Stimulated activated CD4-positive, alpha-beta T cell treated with anti-CD3 and anti-CD28 coated beads, Interleukin-12 subunit alpha, Interleukin-12 subunit beta, amount 100 ng/mL, for 24 hours (primary cell): ENCODE data around the gene HSPB9.

Experiments used
- DNase-seq, 2 experiments: peaks; one replicate each; pipeline ENCODE4 v3.0.0-alpha.2; 2020; ENCODE audit warnings: low read depth in 2 of 2

Gene HSPB9

DNA sequence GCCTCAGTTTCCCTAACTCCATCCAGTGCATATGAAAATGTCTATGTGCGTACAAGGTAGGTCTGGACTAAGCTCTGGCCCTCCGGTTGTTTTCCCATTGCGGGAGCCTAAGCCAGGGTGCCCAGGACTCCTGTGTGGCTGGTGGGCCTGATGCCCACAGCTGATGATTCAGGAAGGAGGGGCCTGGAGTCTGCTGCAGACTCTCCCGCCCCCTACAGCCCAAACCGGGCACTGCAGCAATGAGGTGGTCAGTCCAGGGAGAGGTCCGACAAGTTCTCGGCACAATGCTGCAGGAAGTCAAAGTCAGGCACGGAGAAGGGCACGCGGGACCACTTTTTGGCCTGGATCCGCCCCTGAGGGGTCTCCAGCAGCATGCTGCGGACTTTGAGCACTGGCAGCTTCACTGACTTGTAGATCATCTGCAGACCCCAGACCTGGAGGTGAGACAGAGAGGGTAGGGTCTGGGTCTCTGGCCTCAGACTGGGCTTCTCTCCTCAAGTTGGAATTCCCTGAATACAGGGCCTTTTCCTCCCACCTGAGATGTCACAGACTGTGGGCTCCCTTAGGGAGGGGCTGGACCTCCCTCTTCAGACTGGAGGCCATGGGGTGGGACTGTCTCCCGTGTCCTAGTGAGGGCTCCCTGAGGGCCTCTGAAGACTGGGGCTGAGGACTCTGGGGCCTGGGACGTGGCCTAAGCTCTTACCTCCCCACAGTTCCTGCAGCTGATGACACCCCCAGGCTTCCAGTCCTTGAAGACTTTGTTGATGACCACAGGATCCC, 20.9 kb upstream of the HSPB9 start:
- DNase-seq = peak; percentile 28 to 75

DNA sequence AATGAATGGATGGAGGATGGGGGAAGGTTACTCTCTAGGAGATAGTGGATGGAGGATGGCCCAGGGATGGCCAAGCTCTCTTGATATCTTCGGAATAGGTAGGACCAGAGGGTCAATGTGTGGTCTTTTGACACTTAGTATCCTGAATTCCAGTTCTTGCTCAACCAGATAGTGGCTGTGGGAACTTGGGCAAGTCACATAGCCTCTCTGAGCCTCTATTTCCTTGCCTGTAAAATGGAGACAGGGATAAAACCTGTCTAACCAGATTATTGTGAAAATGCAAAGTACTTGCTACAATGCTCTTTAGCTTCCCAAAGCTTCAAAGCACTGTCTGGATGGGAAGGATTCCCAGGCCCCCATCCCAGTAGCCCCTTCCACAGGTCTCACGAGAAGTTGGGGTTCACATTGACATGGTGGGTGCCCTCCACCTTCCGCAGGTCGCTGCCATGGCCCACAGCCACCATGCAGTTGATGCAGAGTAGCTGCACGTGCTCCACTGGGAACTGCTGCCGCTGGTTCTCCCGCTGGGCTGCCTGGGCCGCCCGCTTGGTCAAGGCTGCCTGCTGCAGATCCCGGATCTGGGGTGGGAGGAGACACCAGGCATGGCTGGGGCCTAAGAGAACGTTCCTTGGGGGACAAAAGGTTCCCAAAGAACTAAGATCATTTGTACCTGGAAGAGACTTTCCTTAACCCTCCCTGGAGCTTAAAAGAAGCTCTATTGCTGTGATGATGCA, 19.2 kb upstream of the HSPB9 start:
- DNase-seq = no peak

DNA sequence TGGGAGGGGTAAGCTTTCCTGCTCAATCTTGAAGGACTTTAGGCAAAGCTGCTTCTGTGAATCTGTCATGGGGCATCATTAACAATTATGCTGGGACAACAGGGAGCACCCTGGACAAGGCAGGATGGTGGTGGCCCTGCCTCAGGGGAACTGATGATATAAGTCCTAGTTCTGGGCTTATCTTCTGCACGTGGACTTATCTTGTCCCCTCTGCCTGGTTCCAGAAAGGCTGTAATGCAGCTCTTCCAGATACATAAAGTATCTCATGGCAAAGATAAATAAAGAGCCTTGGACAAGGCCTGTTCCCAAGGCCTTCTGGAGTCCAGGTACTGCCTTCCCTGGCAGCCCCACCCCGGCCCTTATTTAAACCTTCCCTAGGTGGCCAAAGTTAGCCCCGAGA, 18.3 kb upstream of the HSPB9 start:
- no peak for DNase-seq

DNA sequence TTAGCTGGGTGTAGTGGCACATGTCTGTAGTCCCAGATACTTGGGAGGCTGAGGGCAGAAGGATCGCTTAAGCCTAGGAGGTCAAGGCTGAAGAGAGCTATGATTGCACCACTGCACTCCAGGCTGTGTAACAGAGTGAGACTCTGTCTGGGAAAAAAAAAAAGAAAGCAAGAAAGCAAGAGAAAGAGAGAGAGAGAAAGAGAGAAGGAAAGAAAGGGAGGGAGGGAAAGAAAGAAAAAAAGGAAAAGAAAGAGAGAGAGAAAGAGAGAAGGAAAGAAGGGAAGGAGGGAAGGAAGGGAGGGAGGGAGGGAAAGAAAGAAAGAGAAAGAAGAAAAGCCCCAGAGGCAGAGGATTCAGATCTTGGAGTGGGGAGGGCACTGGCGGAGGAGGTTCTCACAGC, 16.6 kb upstream of the HSPB9 start:
- no peak for DNase-seq

DNA sequence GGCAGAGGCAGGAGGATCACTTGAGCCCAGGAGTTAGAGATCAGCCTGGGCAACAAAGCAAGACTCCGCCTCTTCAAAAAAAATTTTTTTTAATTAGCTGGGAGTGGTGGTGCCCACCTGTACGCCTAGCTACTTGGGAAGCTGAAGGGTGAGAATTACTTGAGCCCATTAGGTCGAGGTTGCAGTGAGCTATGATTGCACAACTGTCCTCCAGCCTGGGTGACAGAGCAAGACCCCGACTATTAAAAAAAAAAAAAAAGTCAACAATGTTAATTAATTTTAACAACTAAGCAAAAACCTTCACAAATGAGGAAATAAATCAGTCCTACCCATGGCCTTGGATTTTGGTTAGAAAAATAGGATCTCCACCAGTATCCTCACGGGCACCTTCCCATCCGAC, 15.5 kb upstream of the HSPB9 start:
- DNase-seq = no peak

DNA sequence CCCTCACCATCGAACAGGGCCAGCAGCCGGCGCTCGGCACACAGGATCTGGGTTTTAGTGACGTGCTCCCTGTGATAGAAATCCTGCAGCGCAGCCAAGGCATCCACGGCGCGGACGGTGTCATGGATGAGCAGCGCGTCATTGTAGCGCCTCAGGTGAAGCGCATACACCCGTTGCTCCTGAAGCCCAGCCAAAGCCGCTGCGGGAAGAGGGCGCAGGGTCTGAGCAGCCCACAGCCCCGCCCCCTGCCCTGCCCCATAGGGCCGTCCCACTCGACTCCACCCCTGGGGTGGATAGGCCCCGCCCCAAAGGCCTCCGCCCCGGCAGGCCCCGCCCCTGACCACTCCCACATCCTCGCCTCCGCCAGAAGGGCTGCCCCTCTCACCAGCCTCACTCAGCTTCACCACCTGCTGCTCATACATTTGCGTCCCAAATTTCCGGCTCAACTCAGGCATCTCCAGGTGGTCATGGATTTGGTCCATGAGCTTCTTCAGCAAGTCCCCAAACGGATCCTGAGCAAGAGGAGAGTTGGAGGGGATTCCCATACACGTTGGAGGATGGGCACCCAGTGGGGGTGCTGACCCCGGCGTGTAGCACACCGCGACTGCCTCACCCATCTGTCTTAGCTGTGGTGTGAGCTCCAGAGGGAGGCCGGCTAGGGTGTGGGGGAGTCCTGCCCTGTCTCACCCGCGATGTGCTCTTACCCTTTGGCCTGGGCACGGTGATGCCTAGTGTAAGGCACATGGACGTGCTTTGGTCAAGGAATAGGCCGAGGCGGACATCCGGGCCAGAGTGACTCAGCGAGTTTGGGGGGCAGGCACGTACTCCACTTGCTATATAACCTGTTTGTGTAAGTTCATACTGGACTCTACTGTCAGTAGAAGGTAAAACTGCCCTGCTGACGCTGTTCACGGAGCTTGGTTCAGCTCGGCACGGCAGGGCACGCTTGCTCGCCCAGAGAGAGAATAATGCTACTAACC, 14.7 kb upstream of the HSPB9 start:
- peak; percentile 85 to 92 for DNase-seq

DNA sequence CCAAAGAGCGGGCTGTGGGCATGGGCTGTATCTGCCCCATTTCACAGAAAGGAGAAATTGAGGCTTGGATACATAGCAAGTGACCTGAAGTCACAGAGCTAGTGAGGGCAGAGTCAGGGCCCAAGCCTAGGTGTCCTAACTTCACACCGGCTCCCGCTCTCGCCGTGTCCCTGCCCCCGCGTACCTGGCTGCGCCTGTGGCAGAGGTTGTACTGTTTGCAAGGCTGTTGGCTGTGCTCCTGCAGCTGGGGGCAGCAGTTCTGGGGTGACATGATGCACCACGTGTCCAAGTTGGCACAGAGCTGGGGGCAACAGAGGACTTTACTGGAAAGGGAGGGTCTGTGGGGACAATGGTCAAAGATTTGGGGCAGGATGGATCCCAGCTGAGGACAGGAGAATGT, 13.5 kb upstream of the HSPB9 start:
- no peak for DNase-seq

DNA sequence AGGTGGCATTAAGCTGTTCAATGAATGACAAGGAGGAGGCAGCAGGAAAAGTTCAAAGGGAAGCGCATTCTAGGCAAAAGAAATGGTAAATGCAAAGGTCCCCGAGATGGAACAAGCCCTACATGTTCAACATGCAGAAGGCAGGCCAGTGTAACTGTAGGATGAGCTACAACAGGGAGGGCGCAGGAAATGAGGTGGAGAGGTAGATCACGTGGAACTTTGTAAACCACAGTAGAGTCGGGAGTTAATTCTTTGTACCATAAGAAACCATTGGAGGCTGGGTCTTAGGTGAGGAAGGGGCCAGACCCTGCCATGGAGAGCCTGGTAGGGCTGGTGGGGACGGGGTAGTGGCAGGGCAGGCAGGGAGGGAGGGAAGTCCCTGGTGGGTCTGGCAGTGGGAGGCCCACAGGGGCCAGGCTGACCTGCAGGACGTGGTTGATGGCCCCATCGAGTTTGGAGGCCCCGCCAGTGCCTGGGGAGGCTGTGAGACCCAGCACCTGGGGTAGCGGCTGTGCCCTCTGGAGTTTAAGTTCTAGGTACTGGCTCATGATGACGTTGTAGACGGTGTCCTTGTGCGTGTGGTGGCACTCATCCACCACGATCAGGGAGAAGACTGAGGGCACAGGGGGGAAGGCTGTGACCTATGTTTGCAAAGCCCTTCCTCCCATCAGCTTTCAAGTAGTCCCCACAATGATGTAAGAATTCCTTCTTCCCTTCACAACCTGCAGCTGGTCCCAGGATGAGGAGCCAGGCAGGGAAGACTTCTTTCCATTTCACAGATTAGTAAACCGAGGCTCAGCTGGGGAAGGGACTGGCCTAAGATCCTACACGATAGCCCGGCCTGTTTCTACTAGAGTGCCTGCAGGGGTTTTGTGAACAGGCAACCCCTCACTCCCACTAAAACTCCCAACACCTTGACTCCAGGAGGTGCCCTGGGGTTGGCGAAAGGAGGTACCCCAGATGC, 12.0 kb upstream of the HSPB9 start:
- no peak for DNase-seq

DNA sequence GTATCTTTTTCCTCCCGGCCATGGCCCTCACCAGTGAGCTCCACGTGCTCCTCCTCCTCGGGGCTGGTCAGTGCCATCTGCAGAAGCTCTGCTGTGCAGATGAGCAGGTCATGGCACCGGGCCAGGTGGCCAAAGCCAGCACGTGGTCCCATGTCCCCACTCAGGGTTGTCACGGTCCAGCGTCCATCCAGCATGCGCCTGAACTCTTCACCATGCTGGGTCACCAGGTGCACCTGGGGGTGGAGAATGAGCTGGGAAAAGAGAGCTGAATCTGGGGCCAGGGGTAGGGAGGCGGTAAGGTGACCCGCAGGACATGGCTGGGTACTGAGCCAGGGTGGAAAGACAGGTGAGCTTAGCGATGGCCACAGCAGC, 11.4 kb upstream of the HSPB9 start:
- DNase-seq = no peak

DNA sequence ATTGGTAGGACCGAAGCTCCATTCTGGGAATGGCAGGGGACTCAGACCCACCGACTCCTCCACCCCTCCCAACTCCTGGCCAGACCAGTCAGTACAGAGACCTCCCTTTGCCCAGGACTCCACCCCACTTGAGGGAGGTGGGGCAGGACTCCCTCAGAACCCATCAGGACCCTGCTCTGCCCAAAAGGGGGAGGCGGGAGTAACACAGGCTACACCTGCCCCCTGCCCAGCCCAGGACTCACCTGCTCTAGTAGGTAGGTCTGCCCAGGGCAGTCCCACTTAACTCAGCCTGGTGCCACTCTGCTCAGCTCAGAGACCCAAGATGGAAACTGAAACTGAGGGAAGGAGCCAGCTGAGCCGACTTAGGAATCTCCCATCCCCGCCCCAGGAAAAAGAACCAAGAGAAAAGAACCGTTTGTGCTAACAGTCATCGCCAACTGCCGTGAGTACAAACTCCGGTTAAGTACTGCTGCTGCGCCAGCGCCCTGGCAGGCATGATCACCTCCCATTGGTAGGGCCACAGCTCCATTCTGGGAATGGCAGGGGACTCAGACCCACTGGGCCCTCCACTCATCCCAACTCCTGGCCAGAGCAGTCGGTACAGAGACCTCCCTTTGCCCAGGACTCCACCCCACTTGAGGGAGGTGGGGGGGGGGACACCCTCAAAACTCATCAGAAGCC, 10.6 kb upstream of the HSPB9 start:
- no peak for DNase-seq

DNA sequence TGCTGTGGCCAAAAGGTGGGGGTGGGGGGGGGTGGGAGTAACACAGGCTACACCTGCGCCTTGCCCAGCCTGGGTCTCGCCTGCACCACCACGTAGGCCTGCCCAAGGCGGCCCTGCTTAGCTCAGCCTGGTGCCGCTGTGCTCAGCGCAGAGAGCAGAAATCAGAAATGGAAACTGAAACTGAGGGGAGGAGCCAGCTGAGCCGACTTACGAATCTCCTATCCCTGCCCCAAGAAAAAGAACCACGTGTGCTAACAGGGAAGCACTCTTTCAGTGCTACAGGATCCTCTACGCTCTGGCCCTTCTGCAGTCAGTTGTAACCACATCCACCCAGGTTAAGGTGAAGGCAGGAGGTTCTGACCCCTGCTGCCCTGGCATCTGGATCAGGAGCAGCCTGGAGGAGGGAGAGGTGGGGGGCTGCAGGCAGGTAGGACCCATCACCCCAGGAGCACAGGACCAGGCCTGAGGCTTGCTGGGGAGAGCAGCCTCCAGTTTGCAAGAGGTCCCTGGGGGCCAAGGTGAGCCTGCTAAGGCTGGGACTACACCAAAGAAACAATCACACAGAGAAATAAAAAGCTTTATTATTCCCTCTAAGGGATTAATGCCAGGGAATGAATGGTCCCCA, 9.9 kb upstream of the HSPB9 start, which contains the start of gene DHX58:
Gene DHX58, minus strand, starts transcription at position 163 of the 625 bp plus-strand sequence. CDS start 822 bp downstream, outside the sequence.
- peak; percentile 61 to 66 for DNase-seq

DNA sequence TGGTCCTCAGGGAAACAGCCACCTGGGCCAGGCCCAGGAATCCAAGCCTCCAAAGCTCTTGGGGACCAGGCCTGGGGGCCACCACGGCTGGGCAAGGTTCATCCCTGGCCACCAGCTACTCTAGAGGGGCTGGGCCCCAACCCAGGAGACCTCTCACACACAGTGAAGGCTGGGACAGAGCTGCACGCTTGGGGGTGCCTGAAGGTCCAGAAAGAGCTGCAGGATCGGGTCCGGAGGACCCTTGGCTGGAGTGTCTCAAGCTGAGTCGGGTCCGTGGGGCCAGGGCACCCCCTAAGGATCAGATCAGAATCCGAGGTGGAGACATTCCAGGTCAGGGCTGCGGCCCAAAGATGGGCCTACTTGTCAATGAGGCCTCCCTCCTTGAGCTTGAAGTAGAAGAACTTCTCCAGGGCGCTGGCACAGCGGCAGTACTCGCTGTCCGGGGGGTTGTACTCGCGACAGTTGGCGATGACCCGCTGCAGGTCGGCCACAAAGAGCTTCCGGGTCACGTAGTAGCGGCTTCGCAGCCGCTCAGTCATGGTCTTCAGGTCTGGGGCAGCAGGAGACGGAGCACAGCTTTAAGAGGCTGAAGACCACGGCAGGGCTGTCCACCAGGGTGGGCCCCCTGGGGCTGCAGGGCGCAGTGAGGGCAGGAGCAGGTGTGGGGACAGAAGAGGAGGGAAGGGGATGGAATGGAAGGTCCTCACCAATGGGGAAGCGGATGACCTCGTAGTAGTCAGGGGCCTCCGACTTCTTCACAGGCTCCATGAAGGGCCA, 9.1 kb upstream of the HSPB9 start:
- no peak for DNase-seq

DNA sequence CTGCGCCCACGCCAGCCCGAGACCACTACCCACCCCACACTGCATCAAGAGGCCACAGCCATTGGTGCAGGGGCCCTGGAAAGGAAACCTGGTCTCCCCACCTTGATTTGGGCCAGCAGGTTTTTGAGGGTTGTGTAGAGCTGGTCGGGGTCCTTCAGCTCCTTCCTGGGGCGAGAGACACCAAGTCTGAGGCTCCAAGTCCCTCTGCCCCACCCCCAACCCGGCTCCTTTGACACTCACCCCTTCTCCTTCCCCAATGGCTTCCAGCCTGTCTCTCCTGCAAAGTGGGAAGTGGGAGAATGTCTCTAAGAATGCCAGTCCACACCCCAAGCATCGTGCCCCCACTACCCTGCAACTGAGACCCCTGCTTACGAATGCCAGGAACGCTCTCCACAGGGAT, 8.5 kb upstream of the HSPB9 start:
- DNase-seq = no peak

DNA sequence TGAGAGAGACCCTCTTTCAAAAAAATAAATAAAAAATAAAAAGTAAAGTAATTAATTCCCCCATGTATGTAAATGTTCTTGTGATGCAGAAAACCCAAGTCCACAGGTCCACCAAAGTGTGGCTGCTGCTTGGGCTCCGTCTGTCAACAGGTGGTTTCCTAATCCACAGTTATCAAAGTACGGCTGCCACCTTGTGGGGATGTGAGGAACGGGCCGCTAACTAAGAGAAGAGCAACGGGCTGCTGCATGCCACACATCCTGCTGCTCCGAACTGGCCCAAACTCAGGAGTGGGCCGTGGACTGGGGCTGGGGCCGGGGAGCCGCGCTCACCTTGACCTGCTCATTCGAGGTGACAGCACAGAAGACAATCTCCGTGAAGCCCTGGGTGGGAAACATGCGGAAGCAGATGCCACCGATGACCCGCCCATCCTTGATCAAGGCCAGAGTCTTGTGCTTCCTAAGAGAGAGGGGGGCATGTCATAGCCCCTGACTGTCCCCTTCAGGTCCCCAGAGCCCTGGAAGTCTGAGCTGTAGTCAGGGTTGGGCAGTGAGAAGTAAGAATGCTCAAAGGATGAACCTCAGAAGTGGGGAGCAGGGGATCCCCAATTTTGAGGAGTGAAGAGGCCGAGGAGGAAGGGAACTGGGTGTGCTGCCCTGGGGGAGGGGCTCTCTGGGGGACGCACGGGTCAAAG, 5.8 kb upstream of the HSPB9 start:
- DNase-seq = peak in 1 of 2 experiments; percentile 75

DNA sequence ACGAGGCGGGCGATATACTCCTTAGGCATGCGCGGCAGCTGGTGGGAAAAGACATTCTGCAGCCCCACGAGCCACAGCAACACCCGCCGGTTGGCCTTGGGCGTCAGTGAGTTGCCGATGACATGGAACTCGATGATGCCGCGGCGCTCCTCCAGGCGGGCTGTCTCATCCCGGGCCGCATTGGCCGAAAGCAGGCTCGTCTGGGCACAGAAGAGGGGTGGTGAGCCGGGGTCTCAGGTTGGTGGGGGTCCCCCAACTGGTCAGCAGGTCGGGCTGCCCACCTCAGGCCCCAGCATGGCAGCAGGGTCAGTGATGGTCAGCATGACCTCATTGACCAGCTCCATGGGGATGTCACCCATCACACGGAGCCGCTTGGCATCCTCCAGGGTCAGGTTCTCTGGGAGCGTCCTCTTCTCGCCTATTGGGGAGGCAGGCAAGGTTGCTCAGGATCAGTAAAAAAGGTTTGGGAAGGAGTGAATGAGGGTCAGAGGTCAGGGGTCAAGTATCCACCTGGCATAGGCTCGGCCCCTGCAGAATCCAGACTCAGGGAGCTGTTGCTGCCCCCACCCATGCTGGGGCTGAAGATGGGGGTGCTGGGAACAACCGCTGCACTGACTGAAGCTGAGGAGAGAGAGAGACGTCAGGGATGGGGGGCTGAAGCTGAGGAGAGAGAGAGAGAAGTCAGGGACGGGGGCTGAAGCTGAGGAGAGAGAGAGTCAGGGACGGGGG, 5.0 kb upstream of the HSPB9 start:
- DNase-seq = no peak

DNA sequence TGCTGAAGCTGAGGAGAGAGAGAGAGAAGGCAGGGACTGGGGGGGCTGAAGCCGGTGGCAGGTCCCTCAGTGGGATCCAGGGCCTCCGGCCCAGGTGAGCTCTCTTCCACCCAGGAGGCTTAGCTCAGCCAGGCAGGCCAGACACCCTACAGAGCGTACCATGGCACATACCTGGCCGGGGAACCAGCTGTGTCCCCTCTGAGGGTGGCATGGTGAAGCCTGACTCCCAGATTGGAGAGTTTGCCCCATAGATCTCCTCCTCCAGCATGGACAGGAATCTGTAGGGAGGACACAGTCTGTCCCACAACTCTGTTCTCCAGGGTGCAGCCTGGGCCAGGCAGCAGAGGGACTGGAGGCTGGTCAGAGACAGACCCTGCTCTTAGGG, 4.5 kb upstream of the HSPB9 start:
- no peak for DNase-seq

DNA sequence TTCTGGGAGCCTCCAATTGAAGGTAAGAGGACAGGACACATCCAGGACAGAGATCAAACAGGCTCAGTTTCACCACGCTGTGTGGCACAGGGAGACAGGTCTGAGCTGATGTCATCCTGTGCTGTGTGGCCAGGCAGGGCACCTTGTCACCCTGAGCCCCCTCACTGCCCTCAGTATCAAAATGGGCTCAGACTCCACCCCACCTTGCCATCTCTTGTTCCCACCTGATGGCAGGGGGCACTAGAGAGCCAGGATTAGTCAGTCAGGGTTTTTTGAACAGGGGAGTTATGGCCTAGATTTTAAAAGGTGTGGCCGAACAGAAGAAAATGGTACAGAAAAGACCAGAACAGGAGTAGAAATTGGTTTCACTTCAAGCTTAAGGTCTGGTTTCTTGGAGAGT, 4.1 kb upstream of the HSPB9 start:
- peak in 1 of 2 experiments; percentile 28 for DNase-seq

DNA sequence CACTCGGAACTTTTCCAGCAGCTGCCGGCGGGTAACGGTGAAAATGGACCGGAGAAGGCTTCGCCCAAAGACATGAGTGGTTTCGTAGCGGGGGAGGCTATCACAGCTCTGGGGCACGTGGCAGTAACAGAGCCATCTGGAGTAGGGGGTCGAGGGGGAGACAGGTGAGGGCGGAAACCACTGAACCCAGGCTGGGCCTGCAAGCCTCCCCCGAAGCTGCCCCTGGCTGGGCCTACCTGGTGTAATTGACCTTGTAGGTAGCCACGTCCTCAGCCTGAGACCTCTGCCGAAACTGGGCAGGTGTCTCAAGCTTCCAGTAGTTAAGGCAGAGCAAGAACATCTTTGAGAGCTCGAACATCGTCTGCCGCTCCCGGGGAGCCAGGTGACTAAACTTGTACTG, 3.3 kb upstream of the HSPB9 start:
- no peak for DNase-seq
